Activated gamma-delta T cell treated with anti-CD3 and anti-CD28 coated beads, Interleukin-2, amount 50 U/mL, for 16 hours (primary cell): ENCODE data around the gene KRTAP5-11.
"Not testable (repeated sequence)": the region's sequence is repeated elsewhere in the genome, so short reads cannot be mapped to it uniquely, and the experiment has no call there.

Source experiments
- DNase-seq: peaks from one replicate; pipeline ENCODE4 v3.0.0-alpha.2; 2020; ENCODE audit warnings: low read depth

Gene KRTAP5-11

DNA sequence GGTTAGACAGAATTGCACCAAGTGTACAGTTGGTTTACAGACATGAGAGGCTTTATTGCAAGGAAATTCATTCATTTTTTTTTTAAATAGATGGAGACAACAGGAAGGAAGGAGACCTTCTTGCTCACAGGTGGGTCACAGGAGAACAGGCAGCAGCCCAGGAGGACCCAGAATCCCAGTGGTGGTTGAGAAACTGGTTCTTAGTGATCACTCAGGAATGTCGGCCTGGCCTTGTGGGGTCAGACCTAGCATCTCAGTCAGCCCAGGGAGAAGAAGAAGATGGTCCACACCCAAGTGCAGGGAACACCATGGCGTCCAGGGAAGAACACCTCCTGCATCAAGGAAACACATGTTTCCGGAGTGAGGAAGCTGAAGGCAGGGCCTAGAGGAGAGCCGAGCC, 849 bp downstream of the KRTAP5-11 start:
- no peak for DNase-seq

DNA sequence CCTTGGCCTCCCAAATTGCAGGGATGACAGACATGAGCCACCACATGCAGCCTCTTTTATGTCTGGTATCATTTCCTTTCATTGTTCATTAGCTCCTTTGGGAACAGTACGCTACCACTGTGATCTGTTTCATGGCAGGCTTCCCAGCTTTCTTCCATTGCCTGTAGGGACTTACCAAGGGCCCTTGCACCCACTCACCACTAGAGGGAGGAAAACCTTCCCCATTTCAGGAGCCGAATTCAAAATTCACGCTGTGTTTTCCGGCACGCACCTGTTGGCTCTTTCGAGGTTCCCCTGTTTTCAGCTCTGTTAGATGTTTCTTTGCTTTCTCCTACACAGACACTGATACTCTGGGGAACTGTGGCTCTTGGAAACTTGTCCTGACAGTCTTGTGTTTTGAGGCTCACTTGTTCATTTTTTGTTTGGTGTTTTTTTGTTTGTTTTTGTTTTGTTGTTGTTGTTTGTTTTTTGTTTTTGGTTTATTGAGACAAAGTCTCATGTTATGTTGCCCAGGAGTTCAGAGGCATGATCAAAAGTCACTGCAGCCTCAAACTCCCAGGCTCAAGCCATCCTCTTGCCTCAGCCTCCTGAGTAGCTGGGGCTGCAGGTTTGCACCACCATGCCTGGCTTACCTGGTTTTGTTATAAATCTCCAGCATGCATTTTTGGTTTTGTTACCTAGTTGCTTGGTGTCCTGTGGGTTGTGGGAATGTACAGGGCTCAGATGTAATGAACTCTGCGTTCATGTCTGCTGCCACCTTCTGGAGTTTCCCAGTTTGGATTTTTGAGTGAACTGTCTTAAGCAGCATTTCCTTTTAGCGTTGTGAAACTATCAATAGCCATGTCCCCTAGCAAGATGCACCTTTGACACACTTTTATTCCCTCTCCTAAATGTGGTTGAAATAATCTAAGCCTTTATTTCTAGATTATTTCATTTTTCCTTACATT, 2.3 kb downstream of the KRTAP5-11 start:
- no peak for DNase-seq

DNA sequence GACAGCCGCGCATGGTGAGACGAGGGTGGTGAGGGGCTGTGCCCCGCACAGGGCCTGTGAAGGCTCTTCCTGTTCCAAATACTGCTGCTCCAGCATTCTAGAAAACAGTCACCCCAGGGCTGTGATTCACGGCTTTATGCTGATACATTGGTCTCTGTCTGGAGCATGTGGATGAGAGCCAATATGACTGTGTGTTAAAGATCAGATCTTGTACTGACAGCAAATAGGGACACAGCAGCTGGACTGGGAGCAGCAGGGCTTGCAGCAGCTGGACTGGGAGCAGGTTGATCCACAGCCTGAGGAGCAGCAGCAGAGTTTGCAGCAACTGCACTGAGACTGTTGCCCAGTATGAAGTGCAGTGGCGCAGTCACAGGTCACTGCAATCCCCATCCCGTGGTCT, 3.2 kb downstream of the KRTAP5-11 start:
- DNase-seq, result not testable (repeated sequence)

DNA sequence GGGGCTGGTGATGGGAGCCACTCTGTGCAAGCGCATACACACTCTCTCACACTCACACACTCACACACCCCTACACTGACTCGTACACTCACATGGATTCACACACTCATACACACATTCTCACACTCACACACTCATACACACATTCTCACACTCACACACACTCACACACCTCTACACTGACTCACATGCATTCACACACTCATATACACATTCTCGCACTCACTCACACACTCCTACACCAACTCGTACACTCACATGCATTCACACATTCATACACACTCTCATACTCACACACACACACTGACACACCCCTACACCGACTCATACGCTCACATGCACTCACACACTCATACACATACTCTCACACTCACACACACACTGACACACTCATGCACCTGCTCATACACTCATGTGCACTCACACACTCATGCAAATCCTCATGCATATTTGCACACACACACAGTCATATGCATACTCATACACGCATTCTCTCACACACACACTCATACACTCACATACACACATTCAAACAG, 5.1 kb downstream of the KRTAP5-11 start:
- DNase-seq, result no peak

DNA sequence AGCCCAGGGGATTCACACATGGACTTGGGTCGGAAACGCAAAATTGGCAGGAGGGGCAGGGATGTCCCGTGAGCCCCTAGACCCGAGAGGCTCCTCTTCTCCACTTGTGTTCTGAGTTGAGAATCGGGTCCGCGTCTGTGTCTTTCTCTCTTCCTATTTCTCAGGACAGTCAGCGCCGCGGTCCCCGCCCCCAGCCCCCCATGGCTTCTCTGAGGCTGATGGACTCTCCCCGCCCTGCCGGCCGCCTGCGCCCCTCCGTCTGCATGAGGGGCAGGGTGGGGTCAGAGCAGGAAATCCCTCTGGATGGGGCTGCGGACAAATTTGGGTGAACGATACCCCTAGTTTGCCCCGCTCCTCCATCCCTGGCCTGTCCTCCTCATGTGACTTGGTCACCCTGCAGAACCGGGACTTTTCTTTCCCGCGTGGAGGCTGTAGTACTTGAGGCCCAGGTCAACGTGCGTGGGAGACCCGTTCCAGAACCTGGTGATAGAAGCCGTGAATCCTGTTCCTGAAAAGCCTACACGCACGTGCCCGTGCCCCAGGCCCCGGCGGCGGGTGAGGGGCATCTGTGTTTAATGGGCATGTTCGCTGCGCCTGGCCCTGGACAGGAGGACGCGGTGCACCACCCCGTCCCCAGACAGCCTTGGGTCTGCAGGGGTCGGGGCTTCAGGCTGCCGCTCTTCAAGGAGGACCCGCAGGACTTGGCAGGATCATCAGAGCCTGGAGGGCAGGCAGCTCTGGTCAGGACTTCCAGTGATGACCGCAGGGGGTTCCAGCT, 5.8 kb downstream of the KRTAP5-11 start:
- DNase-seq, result not testable (repeated sequence)

DNA sequence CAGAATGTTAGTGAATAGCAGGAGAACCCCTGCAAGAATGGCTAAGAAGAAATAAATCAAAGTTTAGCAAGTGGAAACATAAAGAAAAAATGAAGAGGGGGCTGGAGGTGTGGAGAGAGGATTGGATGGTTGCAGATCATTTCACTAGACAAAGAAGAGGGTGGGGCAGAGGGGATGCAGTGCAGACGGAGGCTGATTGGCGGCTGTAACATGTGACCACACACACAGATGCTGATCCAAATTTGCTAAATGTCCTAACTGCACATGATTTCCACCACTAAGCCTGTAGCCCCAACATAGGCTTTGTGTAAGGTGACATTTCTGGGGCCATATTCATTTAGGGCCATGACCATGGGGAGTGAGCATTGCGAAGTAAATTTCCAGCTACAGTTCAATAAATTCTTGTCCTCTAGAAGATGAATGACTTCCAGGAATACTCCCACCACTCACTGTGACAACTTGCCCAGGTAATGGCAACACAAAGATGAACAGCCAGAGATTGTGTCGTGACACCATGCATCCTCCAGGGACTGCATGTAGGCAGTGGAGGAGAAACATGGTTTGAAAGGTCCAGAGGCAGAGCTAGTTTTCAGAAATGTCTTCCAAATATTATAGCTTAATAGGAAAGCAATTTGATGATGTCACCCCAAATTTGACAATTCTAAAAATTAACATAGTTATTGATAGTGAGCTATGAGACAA, 6.8 kb downstream of the KRTAP5-11 start:
- DNase-seq, result no peak

DNA sequence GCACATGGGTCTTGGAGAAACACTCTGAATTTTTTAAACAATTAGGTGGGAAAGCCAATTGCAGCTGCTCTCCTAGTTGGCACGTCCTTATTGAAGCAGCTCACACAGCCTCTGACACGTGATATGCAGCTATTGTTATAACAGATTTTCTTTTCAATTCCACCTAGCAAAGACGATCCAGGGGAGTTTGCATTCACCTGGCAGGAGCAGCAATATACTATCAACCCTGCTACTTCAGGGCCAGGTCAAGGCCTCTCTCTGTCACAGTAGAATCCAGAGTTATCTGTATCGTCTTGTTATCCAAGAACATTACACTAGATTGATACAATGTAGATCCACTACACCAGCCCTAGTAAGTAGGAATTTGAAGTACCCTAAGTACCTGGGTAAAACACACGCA, 8.3 kb downstream of the KRTAP5-11 start:
- DNase-seq, result no peak

DNA sequence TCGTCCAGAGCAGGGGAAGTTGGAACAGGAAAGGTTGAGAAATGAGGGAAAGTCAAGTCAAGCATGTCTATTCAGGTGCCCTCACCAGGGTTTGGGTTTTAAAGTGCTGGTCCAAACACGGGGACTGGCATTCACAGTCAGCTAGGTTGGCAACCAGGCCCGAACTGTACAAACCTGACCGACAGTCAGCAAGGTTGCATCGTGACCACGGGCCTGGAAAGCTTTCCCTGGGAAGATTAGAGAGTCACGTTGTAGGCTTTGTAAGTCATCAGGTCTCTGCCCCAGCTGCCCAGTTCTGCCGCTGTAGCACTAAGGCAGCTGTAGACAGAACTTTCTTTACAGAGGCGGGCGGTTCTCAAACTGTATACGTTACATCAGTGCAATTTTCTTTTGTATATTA, 9.9 kb downstream of the KRTAP5-11 start:
- DNase-seq, result no peak

DNA sequence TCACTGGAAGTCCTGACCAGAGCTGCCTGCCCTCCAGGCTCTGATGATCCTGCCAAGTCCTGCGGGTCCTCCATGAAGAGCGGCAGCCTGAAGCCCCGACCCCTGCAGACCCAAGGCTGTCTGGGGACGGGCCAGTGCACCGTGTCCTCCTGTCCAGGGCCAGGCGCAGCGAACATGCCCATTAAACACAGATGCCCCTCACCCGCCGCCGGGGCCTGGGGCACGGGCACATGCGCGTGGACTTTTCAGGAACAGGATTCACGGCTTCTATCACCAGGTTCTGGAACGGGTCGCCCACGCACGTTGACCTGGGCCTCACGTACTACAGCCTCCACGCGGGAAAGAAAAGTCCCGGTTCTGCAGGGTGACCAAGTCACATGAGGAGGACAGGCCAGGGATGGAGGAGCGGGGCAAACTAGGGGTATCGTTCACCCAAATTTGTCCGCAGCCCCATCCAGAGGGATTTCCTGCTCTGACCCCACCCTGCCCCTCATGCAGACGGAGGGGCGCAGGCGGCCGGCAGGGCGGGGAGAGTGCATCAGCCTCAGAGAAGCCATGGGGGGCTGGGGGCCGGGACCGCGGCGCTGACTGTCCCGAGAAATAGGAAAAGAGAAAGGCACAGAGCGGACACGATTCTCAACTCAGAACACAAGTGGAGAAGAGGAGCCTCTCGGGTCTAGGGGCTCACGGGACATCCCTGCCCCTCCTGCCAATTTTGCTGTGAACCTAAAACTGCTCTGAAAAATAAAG, 11.4 kb downstream of the KRTAP5-11 start:
- DNase-seq, result not testable (repeated sequence)

DNA sequence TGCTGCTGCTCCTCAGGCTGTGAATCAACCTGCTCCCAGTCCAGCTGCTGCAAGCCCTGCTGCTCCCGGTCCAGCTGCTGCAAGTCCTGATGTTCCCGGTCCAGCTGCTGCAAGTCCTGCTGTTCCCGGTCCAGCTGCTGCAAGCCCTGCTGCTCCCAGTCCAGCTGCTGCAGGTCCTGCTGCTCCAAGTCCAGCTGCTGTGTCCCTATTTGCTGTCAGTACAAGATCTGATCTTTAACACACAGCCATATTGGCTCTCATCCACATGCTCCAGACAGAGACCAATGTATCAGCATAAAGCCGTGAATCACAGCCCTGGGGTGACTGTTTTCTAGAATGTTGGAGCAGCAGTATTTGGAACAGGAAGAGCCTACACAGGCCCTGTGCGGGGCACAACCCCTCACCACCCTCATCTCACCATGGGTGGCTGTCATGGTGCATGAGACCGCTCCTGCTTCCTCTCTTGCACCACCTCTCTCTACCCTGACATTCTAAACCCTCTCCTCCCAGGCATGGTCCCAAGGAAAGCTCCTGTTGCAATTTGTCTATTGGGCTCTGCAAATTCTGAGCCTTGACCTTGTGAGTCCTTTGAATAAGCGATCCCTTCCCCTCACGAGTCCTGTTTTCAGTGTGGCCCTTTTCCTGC, 13.8 kb downstream of the KRTAP5-11 start:
- no peak for DNase-seq

DNA sequence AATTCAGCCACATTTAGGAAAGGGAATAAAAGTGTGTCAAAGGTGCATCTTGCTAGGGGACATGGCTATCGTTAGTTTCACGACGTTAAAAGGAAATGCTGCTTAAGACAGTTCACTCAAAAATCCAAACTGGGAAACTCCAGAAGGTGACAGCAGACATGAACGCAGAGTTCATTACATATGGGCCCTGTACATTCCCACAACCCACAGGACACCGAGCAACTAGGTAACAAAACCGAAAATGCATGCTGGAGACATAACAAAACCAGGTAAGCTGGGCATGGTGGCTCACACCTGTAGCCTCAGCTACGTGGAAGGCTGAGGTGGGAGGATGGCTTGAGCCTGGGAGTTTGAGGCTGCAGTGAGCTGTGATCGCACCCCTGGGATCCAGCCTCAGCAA, 15.0 kb downstream of the KRTAP5-11 start:
- not testable (repeated sequence) for DNase-seq

DNA sequence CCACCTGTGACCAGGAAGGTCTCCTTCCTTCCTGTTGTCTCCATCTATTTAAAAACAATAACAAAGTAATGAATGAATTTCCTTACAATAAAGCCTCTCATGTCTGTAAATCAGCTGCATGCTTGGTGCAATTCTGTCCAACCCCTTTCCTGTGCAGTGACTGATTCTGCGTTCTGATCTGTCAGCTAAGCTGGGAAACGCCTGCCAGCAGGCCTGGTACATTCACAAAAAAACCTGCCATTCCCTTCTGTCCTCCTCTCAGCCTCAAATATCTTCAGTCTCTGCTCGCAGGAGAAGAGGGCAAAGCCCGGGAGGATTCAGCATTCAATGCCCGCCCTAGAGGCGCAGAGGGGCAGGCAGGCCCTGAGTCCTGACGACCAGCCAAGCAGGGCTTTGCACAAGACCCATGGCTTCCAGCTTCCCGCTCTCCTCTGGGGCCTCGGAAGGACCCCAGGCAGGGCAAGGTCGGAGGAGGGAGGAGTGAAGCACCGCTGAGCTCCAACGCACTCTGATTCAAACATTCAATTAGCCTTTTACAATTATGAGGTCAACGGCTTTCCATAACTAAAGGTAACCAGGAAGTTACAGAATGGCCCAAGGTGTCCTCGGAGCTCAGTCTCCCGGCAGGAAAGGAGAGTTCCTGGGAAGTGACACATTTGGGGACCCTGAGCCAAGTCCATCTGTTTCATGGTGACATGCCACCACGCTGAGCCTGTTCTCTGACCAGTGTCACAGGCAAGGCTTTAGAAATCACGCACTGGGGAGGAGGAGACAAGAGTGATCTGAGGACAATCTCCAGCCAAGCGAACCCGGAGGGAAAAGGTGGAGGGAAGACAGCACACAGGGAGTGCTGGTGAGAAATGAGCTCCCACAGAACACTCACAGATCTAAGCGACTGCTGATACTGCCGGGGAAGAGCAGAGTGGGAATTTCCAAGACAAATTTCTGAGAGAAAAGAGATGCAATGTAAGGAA, 15.8 kb downstream of the KRTAP5-11 start:
- DNase-seq, result not testable (repeated sequence)

DNA sequence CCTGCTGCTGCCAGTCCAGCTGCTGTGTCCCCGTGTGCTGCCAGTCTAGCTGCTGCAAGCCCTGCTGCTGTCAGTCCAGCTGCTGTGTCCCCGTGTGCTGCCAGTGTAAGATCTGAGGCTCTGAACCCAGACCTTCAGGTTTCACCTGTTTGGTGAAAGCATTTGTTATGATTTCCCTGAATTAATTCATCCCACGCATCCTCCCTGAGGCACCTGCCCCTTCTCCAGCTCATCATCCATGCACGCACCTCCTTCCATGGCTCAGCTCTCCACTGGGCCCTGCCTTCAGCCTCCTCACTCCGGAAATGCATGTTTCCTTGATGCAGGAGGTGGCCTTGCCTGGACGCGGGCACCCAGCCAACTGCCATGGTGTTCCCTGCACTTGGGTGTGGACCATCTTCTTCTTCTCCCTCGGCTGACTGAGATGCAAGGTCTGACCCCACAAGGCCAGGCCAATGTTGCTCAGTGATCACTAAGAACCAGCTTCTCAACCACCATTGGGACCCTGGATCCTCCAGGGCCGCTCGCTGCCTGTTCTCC, 16.5 kb downstream of the KRTAP5-11 start:
- DNase-seq, result no peak

DNA sequence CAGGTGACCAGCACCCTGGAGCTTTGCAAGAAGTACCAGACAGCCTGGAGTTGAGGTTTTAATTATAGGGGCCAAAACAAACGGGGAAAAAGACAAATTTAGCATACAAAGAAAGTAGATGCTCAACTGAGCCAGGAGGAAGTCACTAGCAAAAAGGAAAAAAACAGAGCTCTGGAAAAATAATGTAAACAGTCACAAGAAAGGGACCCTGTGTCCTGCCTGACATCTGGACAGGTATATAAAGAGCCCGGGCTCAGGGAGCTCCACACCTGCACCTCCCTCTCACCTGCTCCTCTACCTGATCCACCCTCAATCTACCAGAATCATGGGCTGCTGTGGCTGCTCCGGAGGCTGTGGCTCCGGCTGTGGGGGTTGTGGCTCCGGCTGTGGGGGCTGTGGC, 17.4 kb downstream of the KRTAP5-11 start, which contains the start of gene KRTAP5-10:
TSS of gene KRTAP5-10 (plus strand) at position 301 of the 400 bp plus-strand sequence. CDS start at position 326, 25 bp downstream.
- no peak for DNase-seq

DNA sequence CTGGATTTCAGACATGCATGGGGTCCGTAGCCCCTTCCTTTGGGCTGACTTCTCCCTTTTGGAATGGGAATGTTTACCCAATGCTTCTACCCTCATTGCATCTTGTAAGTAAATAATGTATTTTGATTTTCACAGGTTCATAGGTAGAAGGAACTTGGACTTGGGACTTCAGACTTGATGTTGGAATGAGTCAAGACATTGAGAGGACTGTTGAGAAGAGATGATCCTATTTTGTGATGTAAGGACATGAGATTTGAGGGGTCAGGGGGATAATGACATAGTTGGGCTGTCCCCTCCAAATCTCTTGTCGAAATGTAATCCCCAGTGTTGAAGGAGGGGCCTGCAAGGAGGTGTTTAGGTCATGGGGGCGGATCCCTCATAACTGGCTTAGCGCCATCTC, 18.2 kb downstream of the KRTAP5-11 start:
- DNase-seq, result no peak

DNA sequence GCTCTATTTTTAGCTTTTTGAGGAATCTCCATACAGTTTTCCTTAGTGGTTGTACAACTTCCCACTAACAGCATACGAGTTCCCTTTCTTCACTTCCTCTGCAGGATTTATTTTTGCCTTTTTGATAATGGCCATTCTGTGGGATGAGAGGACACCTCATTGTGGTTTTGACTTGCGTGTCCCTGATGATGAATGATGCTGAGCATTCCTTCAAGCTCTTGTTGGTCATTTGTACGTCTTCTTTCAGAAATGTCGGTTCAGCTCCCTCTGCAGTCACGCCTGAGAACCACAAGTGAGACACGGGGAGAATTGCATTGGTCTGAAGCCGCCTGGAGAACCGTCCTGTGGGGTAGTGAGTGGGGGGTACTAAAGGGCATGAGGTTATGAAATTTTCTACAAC, 19.3 kb downstream of the KRTAP5-11 start:
- no peak for DNase-seq

DNA sequence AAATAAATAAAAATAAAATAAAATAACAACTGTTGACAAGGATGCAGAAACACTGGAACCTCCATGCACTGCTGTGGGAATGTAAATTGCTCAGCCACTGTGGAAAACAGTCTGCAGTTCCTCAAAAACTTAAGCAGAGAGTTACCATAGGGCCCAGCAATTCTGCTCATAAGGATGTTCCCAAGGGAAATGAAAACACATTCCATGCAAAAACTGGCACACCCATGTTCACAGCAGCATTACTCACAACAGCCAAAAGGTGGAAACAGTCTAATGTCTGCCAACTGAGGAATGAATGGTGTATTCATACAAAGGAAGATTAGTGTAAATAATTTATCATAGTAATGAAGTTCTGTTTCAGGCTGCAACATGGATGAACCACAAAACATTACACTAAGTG, 20.6 kb downstream of the KRTAP5-11 start:
- DNase-seq, result no peak

DNA sequence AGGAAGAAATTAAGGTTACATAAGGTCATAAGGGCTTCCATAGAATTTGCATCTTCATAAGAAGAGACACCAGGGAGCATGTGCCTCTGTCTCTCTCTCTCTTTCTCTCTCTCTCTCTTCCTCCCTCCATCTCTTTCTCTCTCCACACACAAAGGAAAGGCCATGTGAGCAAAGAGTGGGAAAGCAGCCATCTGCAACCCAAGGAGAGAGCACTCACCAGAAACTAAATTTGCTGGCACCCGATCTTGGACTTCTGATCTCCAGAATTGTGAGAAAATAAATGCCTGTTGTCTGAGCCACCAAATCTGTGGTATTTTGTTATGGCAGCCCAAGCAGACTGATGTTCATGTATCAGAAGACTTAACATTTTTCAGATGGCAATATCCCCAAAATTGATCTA, 23.7 kb downstream of the KRTAP5-11 start:
- no peak for DNase-seq

DNA sequence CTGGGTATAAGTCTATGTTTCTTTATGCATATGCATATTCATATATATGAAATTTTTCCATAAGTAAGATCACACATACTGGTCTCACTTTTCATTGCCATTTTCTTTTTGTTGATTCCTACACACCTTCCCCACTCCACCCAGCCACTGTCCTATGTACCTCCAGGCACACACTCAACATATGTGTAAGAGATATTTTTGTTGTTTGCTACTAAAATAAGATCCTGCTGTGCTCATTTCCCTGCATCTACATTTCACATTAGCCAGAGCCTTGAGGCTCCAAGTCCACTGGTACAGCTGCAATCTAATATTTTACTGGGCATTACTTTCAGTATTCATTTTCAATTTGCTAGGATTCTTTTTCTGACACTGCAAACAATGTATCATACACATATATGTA, 25.4 kb downstream of the KRTAP5-11 start:
- no peak for DNase-seq
